ENCODE data around the gene TTLL11.

The TTLL11 gene

DNA sequence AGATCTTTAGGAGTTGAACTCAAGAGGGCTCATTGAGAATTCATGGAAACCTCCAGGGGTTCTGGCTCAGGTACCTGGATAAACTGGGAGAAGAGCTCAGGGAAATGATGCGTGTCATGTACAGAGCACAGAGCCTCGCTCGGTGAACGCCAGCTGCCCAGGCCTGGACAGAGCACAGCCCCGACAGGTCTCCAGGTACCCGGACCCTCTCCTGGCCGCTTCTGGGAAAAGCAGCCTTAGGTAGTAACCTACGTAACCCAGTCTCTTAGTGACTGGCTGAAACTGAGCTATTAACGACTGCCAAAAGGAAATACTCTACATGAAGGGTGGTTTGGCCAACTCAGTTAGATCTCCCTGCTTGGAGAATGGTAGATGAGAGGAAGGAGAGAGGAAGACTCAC, 157.4 kb downstream of the TTLL11 start:
- DNase-seq = peak; percentile 70
- TF ChIP-seq, protein P1, sequence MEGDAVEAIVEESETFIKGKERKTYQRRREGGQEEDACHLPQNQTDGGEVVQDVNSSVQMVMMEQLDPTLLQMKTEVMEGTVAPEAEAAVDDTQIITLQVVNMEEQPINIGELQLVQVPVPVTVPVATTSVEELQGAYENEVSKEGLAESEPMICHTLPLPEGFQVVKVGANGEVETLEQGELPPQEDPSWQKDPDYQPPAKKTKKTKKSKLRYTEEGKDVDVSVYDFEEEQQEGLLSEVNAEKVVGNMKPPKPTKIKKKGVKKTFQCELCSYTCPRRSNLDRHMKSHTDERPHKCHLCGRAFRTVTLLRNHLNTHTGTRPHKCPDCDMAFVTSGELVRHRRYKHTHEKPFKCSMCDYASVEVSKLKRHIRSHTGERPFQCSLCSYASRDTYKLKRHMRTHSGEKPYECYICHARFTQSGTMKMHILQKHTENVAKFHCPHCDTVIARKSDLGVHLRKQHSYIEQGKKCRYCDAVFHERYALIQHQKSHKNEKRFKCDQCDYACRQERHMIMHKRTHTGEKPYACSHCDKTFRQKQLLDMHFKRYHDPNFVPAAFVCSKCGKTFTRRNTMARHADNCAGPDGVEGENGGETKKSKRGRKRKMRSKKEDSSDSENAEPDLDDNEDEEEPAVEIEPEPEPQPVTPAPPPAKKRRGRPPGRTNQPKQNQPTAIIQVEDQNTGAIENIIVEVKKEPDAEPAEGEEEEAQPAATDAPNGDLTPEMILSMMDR (IDR thresholded peaks at IDR 0.05; ENCODE audit: low read depth, low read length) = peak; percentile 24; the same call in 1 of the 2 replicates
- no peak overlapping the region for H3K27ac ChIP-seq
- H3K9me3 ChIP-seq (ENCODE audit: severe bottlenecking) = no peaks in the 10 kb centered on the region
- H3K27me3 ChIP-seq (ENCODE audit: insufficient read depth, low read depth, severe bottlenecking) = no peaks in the 10 kb centered on the region
- H3K36me3 ChIP-seq = no peaks in the 10 kb centered on the region
- H3K4me3 ChIP-seq (ENCODE audit: low read depth, low read length) = no peak overlapping the region

DNA sequence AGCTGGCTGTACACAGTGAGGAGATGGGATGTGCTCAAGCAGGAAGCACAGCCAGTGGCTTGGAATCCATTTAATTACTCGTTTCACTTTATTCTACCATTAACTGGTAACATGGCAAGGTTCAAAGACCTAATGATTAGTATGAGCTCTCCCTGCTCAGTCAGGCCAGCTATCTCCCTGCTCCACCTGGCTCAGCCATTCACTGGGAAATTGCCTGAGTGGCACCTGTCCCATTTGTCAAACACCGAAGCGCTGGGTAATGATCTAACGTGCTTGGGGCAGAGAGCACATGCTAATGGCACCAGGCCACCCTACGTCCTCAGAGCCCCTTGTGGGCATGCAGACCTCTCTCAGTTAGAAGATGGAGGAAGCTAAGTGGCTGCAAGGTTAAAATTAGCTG, 162.2 kb downstream of the TTLL11 start:
- Histone ChIP-seq H3K27ac (no peak overlapping the region), H3K36me3 (no peaks in the 10 kb centered on the region), H3K9me3 (ENCODE audit: severe bottlenecking) (no peaks in the 10 kb centered on the region), H3K27me3 (ENCODE audit: insufficient read depth, low read depth, severe bottlenecking) (no peaks in the 10 kb centered on the region), H3K4me3 (ENCODE audit: low read depth, low read length) (no peak overlapping the region)
- DNase-seq = no peak
- TF ChIP-seq, protein P1 (IDR thresholded peaks at IDR 0.05; ENCODE audit: low read depth, low read length) = no peak

DNA sequence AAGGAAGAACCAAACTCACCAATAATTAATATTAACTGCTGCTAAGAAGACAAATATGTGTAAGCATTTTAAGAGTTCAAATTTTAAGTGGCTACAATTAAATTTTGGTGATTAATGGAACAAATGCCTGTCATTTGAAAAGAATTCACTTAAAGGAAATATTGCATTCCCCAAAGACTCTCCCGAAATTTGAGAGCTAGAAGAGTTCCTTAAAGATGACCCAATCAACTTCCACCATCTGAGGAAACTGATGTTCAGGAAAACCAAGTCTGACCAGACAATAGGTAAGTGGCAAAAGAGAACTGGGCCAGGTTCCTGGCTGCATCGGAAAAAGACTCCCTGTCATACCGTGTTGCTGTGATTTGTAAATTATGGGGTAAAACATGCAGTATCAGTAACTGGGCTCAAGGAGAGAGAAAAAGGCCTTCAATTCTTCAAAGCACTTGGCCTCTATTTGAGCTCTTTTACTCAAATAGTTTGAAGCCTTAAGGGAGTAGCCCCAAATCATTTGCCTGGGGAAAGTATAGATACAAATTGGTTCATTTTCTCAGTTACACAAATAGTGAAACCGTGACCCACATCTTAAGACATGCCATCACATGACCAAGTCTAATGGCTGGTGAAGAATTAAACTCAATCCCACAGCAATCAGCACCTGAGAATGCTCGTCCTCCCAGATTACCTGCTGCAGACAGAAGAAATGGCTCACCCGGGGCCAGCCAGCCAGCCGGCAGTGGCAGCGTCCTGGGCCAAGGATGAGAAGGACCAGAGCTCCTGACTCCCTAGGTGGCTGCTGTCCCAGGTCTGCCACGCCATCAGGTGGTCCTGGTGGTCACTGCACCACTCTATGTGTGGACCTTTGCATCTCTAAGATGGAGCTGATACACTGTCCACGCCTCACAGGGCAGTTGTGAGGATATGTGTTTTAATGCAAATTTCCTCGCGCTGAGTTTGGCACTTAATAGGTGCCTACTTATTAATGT, 162.9 kb downstream of the TTLL11 start:
- DNase-seq = peak; percentile 90
- TF ChIP-seq, protein P1 (IDR thresholded peaks at IDR 0.05; ENCODE audit: low read depth, low read length) = peak; percentile 97
- no peak overlapping the region for H3K27ac ChIP-seq

DNA sequence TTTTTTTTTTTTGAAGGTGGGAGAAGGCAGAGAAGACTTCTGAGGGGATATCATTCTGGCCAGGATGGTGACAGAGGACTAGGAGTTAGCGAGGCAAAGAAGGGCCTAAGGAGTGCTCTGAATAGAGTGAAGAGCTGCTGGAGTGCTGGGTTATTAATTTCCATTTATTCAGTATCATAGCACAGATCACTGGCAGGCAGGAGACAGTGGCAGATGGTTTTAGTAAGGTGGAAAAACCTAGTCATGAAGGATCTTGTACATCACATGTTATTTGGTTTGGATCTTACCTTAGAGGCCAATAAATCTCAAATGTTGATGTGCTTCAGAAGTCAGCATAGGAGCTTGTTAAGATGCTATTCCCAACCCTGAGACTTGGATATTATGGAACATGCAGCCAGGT, 165.5 kb downstream of the TTLL11 start:
- Histone ChIP-seq H3K36me3 (no peaks in the 10 kb centered on the region), H3K9me3 (ENCODE audit: severe bottlenecking) (no peaks in the 10 kb centered on the region), H3K27ac (no peak overlapping the region), H3K27me3 (ENCODE audit: insufficient read depth, low read depth, severe bottlenecking) (no peaks in the 10 kb centered on the region), H3K4me3 (ENCODE audit: low read depth, low read length) (no peak overlapping the region)
- no peak for DNase-seq
- TF ChIP-seq, protein P1 (IDR thresholded peaks at IDR 0.05; ENCODE audit: low read depth, low read length) = no peak

More for the DNA sequence above, 162.9 kb downstream of the TTLL11 start:
- no peaks in the 10 kb centered on the region for H3K36me3 ChIP-seq
- no peaks in the 10 kb centered on the region for H3K27me3 ChIP-seq (ENCODE audit: insufficient read depth, low read depth, severe bottlenecking)
- no peaks in the 10 kb centered on the region for H3K9me3 ChIP-seq (ENCODE audit: severe bottlenecking)
- H3K4me3 ChIP-seq (ENCODE audit: low read depth, low read length) = no peak overlapping the region

DNA sequence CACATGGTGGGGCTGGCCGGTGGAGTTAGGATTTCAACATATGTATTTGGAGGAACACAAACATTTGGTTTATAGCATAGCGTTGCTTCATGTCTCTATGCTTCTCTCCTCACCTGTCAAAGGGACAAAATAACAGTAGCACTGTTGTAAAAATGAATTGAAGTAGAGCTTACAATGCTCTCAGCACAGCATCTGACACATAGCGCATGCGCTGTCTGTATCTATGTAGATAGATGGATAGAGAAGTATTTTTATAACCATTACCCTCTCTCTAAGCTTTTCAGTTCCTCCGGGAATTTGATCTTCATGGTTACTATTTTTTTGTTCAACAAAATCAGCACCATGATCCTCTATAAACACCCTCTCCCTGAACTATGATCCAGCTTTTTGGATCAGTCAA, 166.0 kb downstream of the TTLL11 start:
- no peak overlapping the region for H3K27ac ChIP-seq
- no peaks in the 10 kb centered on the region for H3K27me3 ChIP-seq (ENCODE audit: insufficient read depth, low read depth, severe bottlenecking)
- H3K4me3 ChIP-seq (ENCODE audit: low read depth, low read length) = no peak overlapping the region
- no peaks in the 10 kb centered on the region for H3K36me3 ChIP-seq
- no peaks in the 10 kb centered on the region for H3K9me3 ChIP-seq (ENCODE audit: severe bottlenecking)
- TF ChIP-seq, protein P1 (IDR thresholded peaks at IDR 0.05; ENCODE audit: low read depth, low read length) = no peak
- DNase-seq = no peak

Measured in WERI-Rb-1 (cell line).